HG02852 (cell line): Measurements from ENCODE around the gene BRAT1.

Experiments used
- ATAC-seq: cut with Tn5 transposase; IDR thresholded peaks from one replicate; pipeline ENCODE4 v1.9.1; 2021; ENCODE audit warnings: mild to moderate bottlenecking, moderate library complexity; ENCODE audit not compliant: unreplicated experiment

Gene BRAT1

GRCh38 chr7:2585446-2585845, 30.1 kb upstream of the BRAT1 start:
- ATAC-seq = no peak

- ATAC-seq = no peak
Measured at GRCh38 chr7:2583798-2584580, 28.7 kb upstream of the BRAT1 start.

- ATAC-seq = no peak
Measured at GRCh38 chr7:2582006-2582735, 26.8 kb upstream of the BRAT1 start.

GRCh38 chr7:2580636-2581035, 25.3 kb upstream of the BRAT1 start:
- ATAC-seq = no peak

- ATAC-seq = no peak
Measured at GRCh38 chr7:2577914-2578680, 22.8 kb upstream of the BRAT1 start.

GRCh38 chr7:2576742-2577491, 21.6 kb upstream of the BRAT1 start:
- no peak for ATAC-seq

- ATAC-seq = no peak
Measured at GRCh38 chr7:2575733-2576340, 20.5 kb upstream of the BRAT1 start.

GRCh38 chr7:2575046-2575732, 19.9 kb upstream of the BRAT1 start:
- no peak for ATAC-seq

GRCh38 chr7:2573761-2574160, 18.4 kb upstream of the BRAT1 start:
- ATAC-seq = no peak

- no peak for ATAC-seq
Measured at GRCh38 chr7:2572101-2572842, 16.9 kb upstream of the BRAT1 start.

- no peak for ATAC-seq
Measured at GRCh38 chr7:2571409-2571808, 16.1 kb upstream of the BRAT1 start.

GRCh38 chr7:2570021-2570420, 14.7 kb upstream of the BRAT1 start:
- ATAC-seq = no peak

GRCh38 chr7:2569421-2569820, 14.1 kb upstream of the BRAT1 start:
- no peak for ATAC-seq

GRCh38 chr7:2568521-2569223, 13.3 kb upstream of the BRAT1 start:
- no peak for ATAC-seq

GRCh38 chr7:2567679-2568278, 12.5 kb upstream of the BRAT1 start:
- no peak for ATAC-seq

GRCh38 chr7:2566890-2567678, 11.8 kb upstream of the BRAT1 start:
- ATAC-seq = peak; percentile 87

GRCh38 chr7:2566348-2566889, 11.1 kb upstream of the BRAT1 start:
- ATAC-seq = peak; percentile 46
